OCI-LY1 (cell line): ENCODE results near the gene CD69.

Experiments used
- H2AFZ ChIP-seq: fragments of 200-600 bp; sonication (generic), shearing (Covaris generic); 2 replicates; pipeline ENCODE4 v1.6.0; 2014; ENCODE audit warnings: antibody characterized with exemption, mild to moderate bottlenecking, low read length
- H3F3A ChIP-seq: fragments of 200-600 bp; sonication (generic), shearing (Covaris generic); 2 replicates; pipeline ENCODE4 v1.6.0; 2014; ENCODE audit warnings: mild to moderate bottlenecking, antibody characterized with exemption, low read length, moderate library complexity; ENCODE audit not compliant: insufficient read depth
- H3K27ac ChIP-seq: fragments of 200-600 bp; sonication (generic); 2 replicates; pipeline ENCODE4 v1.5.1; 2014; ENCODE audit warnings: low read length, mixed run types, mild to moderate bottlenecking, low read depth; ENCODE audit not compliant: poor library complexity, severe bottlenecking
- H3K27me3 ChIP-seq: fragments of 200-600 bp; sonication (generic); 2 replicates; pipeline ENCODE4 v1.6.0; 2014; ENCODE audit warnings: antibody characterized with exemption, mild to moderate bottlenecking, low read length, moderate library complexity; ENCODE audit not compliant: insufficient read depth
- H3K36me3 ChIP-seq: fragments of 200-600 bp; sonication (generic); 2 replicates; pipeline ENCODE4 v1.6.1; 2014; ENCODE audit warnings: mild to moderate bottlenecking, antibody characterized with exemption, low read length, moderate library complexity, mixed read lengths; ENCODE audit not compliant: insufficient read depth
- H3K4me1 ChIP-seq: fragments of 200-600 bp; sonication (generic); 2 replicates; pipeline ENCODE4 v1.5.1; 2014; ENCODE audit warnings: mild to moderate bottlenecking, low read length, moderate library complexity; ENCODE audit not compliant: insufficient read depth, severe bottlenecking
- H3K4me2 ChIP-seq: fragments of 200-600 bp; sonication (generic), shearing (Covaris generic); 2 replicates; pipeline ENCODE4 v1.6.1; 2014; ENCODE audit warnings: low read length
- H3K4me3 ChIP-seq: fragments of 200-600 bp; sonication (generic); 2 replicates; pipeline ENCODE4 v1.5.1; 2014; ENCODE audit warnings: low read length, low read depth, mild to moderate bottlenecking, mixed read lengths; ENCODE audit not compliant: poor library complexity, severe bottlenecking
- H3K79me2 ChIP-seq: fragments of 200-600 bp; shearing (Covaris generic); 2 replicates; pipeline ENCODE4 v1.6.1; 2016; ENCODE audit warnings: mixed run types, low read length, mixed read lengths; ENCODE audit not compliant: insufficient read depth
- H3K9ac ChIP-seq: fragments of 200-600 bp; sonication (generic), shearing (Covaris generic); 2 replicates; pipeline ENCODE4 v1.6.1; 2014; ENCODE audit warnings: mild to moderate bottlenecking, low read length, mixed read lengths
- H3K9me2 ChIP-seq: fragments of 200-600 bp; sonication (generic), shearing (Covaris generic); 2 replicates; pipeline ENCODE4 v1.6.1; 2014; ENCODE audit warnings: low read depth, mild to moderate bottlenecking, low read length, mixed read lengths
- H3K9me3 ChIP-seq: fragments of 200-600 bp; shearing (Covaris generic); 2 replicates; pipeline ENCODE4 v1.6.1; 2014; ENCODE audit warnings: low read length, mixed read lengths
- H4K20me1 ChIP-seq: fragments of 200-600 bp; sonication (generic), shearing (Covaris generic); 2 replicates; pipeline ENCODE4 v1.6.0; 2016; ENCODE audit warnings: mild to moderate bottlenecking, low read length; ENCODE audit not compliant: insufficient read depth
- EZH2 ChIP-seq: fragments of 200-600 bp; sonication (generic), shearing (Covaris generic); IDR thresholded peaks from 2 replicates; pipeline ENCODE4 v1.8.0; 2017; ENCODE audit warnings: borderline replicate concordance, mixed run types, mild to moderate bottlenecking, antibody characterized with exemption, low read length, moderate library complexity, mixed read lengths
- TF ChIP-seq, protein P1 (sequence below): fragments of 200-600 bp; sonication (generic), shearing (Covaris generic); IDR thresholded peaks from 2 replicates; pipeline ENCODE4 v1.5.1; 2017; ENCODE audit warnings: mild to moderate bottlenecking, antibody characterized with exemption, low read length, moderate library complexity, mixed read lengths

CD69 gene

DNA sequence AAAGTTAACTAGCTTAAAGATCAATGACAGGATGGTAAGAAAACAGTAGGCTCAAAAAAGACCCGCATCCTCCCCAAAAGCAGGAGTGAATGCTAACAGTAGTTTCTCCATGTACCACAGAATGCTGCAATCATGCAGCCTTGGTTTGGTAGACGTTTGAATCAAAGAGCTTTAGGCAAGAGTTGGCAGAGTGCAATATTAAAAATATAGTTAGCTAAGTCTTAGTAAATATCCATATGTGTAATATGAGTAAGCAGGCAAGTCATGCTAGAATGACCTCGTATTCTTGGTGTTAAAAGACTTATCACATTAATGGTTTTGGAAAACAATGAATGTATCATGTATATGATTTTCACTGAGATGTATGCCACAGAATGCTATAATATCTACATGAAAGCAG, 47.8 kb upstream of the CD69 start:
- H3K4me3 ChIP-seq: no peak overlapping the region
- H4K20me1 ChIP-seq: no peaks in the 10 kb centered on the region
- H3F3A ChIP-seq: no peaks in the 10 kb centered on the region
- no peaks in the 10 kb centered on the region for H3K9me2 ChIP-seq
- H2AFZ ChIP-seq: no peak overlapping the region
- no peak overlapping the region for H3K9ac ChIP-seq
- TF ChIP-seq, protein P1, sequence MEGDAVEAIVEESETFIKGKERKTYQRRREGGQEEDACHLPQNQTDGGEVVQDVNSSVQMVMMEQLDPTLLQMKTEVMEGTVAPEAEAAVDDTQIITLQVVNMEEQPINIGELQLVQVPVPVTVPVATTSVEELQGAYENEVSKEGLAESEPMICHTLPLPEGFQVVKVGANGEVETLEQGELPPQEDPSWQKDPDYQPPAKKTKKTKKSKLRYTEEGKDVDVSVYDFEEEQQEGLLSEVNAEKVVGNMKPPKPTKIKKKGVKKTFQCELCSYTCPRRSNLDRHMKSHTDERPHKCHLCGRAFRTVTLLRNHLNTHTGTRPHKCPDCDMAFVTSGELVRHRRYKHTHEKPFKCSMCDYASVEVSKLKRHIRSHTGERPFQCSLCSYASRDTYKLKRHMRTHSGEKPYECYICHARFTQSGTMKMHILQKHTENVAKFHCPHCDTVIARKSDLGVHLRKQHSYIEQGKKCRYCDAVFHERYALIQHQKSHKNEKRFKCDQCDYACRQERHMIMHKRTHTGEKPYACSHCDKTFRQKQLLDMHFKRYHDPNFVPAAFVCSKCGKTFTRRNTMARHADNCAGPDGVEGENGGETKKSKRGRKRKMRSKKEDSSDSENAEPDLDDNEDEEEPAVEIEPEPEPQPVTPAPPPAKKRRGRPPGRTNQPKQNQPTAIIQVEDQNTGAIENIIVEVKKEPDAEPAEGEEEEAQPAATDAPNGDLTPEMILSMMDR: no peak
- no peak for TF ChIP-seq EZH2
- no peaks in the 10 kb centered on the region for H3K36me3 ChIP-seq
- H3K27ac ChIP-seq: no peak overlapping the region
- H3K4me2 ChIP-seq: no peak overlapping the region
- H3K27me3 ChIP-seq: no peaks in the 10 kb centered on the region
- H3K4me1 ChIP-seq: no peaks in the 10 kb centered on the region
- H3K79me2 ChIP-seq: no peaks in the 10 kb centered on the region
- no peaks in the 10 kb centered on the region for H3K9me3 ChIP-seq

DNA sequence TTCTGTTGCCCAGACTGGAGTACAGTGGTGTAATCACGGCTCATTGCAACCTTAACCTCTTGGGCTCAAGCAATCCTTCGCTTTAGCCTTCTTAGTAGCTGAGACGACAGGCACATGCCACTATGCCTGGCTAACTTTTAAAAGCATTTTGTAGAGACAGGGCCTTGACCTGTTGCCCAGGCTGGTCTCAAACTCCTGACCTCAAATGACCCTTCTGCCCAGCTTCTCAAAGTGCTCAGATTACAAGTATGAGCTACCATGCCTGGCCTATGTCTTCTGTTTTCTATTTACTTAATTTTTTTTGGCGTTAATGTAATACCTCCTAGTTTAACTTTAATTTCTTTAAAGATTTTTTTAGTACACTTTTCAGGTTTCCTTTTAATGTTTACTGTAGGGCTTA, 46.0 kb upstream of the CD69 start:
- no peaks in the 10 kb centered on the region for H3K9me3 ChIP-seq
- no peak overlapping the region for H2AFZ ChIP-seq
- H3K27ac ChIP-seq: no peak overlapping the region
- no peaks in the 10 kb centered on the region for H3K9me2 ChIP-seq
- H3K9ac ChIP-seq: no peak overlapping the region
- H3K4me2 ChIP-seq: no peak overlapping the region
- no peak for TF ChIP-seq EZH2
- TF ChIP-seq, protein P1: no peak
- no peaks in the 10 kb centered on the region for H4K20me1 ChIP-seq
- no peaks in the 10 kb centered on the region for H3K27me3 ChIP-seq
- no peaks in the 10 kb centered on the region for H3F3A ChIP-seq
- no peaks in the 10 kb centered on the region for H3K79me2 ChIP-seq
- H3K4me1 ChIP-seq: no peaks in the 10 kb centered on the region
- H3K36me3 ChIP-seq: no peaks in the 10 kb centered on the region
- H3K4me3 ChIP-seq: no peak overlapping the region

DNA sequence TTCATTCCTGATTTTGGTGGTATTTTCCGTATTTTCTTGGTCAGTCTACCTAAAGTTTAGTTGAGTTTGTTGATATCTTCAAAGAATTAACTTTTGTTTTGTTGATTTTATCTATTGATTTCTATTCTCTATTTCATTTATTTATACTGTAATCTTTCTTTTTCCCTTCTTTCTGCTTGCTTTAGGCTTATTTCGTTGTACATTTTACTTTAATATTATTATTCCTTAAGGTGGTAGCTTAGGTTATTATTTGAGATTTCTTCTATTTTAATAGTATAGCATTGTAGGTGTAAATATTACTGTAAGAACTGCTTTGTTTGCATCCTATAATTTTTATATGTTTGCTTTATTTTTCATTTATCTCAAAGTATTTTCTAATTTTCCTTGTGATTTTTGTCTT, 45.2 kb upstream of the CD69 start:
- TF ChIP-seq, protein P1: no peak
- TF ChIP-seq EZH2: no peak

More for the DNA sequence above, 45.2 kb upstream of the CD69 start:
- Histone ChIP-seq H3K4me3 (no peak overlapping the region), H3K27me3 (no peaks in the 10 kb centered on the region), H3K4me1 (no peaks in the 10 kb centered on the region), H2AFZ (no peak overlapping the region), H3F3A (no peaks in the 10 kb centered on the region), H3K4me2 (no peak overlapping the region), H4K20me1 (no peaks in the 10 kb centered on the region), H3K79me2 (no peaks in the 10 kb centered on the region), H3K9me3 (no peaks in the 10 kb centered on the region), H3K36me3 (no peaks in the 10 kb centered on the region), H3K9me2 (no peaks in the 10 kb centered on the region), H3K27ac (no peak overlapping the region), H3K9ac (no peak overlapping the region)
